Peyer's patch (tissue), 4 donors: ENCODE results near the gene EVL.

Experiments
- POLR2A ChIP-seq, 2 donors: fragments of 450-650 bp; IDR thresholded peaks; one replicate each; pipeline ENCODE4 v1.5.1; 2017; ENCODE audit warnings: antibody characterized with exemption in 2 of 2, mild to moderate bottlenecking in 2 of 2, moderate library complexity in 2 of 2
- TF ChIP-seq, protein P1 (sequence below), 6 experiments: fragments of 450-650 bp in 4 of 6; fragments of 200-600 bp in 2 of 6; sonication (generic) in 1 of 6; IDR thresholded peaks; one replicate each; pipeline ENCODE4 v1.5.1; 2017 to 2019; ENCODE audit warnings: antibody characterized with exemption in 6 of 6, mild to moderate bottlenecking in 3 of 6, moderate library complexity in 1 of 6

DNA sequence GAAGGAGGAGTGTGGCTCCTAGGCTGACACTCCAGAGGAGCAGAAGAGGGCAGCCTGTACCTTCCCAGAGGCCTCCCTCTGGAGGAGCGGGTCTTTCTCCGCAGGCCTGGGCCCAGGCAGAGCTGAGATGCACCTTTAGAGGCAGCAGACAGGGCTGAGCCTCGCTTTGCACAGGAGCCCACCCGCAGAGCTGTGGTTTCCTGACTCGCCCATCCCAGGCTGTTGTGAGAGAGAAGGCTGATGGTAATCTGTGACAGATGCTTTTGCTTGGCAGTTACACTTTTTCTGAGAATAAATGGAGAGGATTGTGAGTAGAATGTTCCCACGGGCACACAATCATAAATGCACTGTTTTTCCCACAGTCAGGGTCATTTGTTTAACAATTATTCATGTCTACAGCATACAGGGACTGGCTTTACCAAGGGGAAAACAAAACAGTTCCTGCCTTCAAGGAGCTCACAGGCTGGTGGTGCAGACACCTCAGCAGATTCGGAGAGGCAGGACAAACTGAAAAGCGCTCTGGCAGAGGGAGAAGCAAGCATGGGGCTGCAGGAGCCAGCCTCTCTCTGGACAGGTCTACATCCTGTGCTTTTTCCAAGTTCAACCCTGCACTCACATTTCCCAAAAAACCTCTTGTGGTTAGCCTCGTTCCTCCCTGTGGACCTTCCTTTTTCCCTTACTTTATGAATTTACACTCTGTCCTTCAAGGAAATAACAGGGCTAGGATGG lies 13.9 kb downstream of the EVL start:
- TF ChIP-seq, protein P1, sequence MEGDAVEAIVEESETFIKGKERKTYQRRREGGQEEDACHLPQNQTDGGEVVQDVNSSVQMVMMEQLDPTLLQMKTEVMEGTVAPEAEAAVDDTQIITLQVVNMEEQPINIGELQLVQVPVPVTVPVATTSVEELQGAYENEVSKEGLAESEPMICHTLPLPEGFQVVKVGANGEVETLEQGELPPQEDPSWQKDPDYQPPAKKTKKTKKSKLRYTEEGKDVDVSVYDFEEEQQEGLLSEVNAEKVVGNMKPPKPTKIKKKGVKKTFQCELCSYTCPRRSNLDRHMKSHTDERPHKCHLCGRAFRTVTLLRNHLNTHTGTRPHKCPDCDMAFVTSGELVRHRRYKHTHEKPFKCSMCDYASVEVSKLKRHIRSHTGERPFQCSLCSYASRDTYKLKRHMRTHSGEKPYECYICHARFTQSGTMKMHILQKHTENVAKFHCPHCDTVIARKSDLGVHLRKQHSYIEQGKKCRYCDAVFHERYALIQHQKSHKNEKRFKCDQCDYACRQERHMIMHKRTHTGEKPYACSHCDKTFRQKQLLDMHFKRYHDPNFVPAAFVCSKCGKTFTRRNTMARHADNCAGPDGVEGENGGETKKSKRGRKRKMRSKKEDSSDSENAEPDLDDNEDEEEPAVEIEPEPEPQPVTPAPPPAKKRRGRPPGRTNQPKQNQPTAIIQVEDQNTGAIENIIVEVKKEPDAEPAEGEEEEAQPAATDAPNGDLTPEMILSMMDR (IDR thresholded peaks at IDR 0.05), result no peak
- TF ChIP-seq POLR2A (IDR thresholded peaks at IDR 0.05), result no peak
